ENCODE data around the gene IFITM10.

- TF ChIP-seq CTCF (conservative IDR thresholded peaks at IDR 0.05 in 1 of 2, IDR thresholded peaks at IDR 0.05 in 1 of 2; ENCODE audit: extremely low read depth in 1 of 2, insufficient read depth in 1 of 2, low read depth in 1 of 2, low read length in 2 of 2) (no peak), EZH2 (IDR thresholded peaks at IDR 0.05; ENCODE audit: borderline replicate concordance, low read length) (no peak)
These were observed 21.3 kb downstream of the IFITM10 start for GRCh38 chr11:1728931-1729691.

Measured in mammary epithelial cell (primary cell).